Measurements from ENCODE around the gene CD48. TPM values are rescaled to one million over a fixed set of nuclear protein-coding genes. Genes with fewer than 3 reads are reported as not detected.

The CD48 gene
- polyA plus RNA-seq, 2 donors, result 3.3 to 4.6 TPM

DNA sequence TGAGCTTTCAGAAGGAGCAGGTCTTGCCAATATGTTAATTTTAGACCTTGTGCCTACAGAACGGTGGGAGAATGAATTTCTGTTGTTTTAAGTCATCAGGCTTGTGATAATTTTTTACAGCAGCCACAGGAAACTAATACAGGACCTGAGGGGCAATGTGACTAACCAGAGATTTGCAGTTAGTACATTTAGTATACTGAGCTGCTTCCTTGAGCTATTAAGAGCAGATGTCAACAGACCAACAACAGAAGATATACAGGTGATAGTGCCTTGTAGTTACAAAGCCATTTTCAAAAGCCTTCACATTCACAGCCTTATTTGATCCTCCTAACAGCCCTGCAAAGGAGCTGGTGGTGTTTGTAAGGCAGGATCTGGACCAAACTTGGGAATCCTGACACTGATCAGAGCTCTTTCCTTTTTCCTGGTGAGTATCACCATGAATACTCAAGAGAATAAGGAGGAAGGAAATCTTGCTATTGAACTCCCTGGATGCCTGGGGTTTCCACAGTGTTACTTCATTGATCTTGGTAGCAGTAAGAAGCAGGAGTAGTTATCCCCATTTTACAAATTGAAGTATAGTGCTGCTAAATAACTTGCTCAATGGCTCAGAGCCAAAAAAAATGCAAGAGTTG lies 60.1 kb downstream of the CD48 start:
- Histone ChIP-seq H3K4me3 (ENCODE audit: low read depth in 1 of 2, low read length in 2 of 2) (no peak overlapping the region), H3K27me3 (ENCODE audit: control insufficient read depth in 1 of 2, insufficient read depth in 2 of 2, low read length in 2 of 2) (no peaks in the 10 kb centered on the region), H3K9me3 (ENCODE audit: control insufficient read depth in 2 of 2, insufficient read depth in 1 of 2, low read depth in 1 of 2, low read length in 1 of 2) (no peaks in the 10 kb centered on the region), H3K36me3 (ENCODE audit: control insufficient read depth in 2 of 2, insufficient read depth in 2 of 2, low read length in 1 of 2) (no peaks in the 10 kb centered on the region), H3K27ac (ENCODE audit: low read depth in 2 of 2, low read length in 1 of 2) (no peak overlapping the region), H3K4me1 (ENCODE audit: control insufficient read depth in 2 of 2, insufficient read depth in 2 of 2, low read length in 1 of 2) (peaks cover 0 to 2% of the 10 kb centered on the region in 2 donors)
- 26 to 31% methylated on average over 1 of the region's 1 CpG for WGBS, 2 donors

DNA sequence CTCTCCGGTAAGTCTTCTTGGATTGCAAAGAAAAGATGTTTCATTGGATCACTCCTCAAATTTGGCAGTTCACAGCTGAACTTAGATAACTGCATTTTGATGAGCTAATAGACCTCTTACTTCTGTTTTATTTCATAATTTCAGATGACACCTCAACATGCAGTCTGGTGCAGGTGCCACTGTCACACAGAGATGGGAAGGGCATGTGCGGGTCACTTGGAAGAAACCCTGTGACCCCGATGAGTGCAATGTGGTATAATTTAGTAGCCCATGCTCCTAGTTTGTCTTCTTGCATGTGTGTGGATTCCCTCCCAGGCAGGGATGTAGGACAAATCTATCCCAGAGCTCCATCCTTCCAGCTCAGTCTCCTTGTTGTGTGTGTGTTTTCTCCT lies 64.3 kb downstream of the CD48 start:
- Histone ChIP-seq H3K9me3 (ENCODE audit: control insufficient read depth in 2 of 2, insufficient read depth in 1 of 2, low read depth in 1 of 2, low read length in 1 of 2) (no peaks in the 10 kb centered on the region), H3K4me3 (ENCODE audit: low read depth in 1 of 2, low read length in 2 of 2) (no peak overlapping the region), H3K27me3 (ENCODE audit: control insufficient read depth in 1 of 2, insufficient read depth in 2 of 2, low read length in 2 of 2) (no peaks in the 10 kb centered on the region), H3K36me3 (ENCODE audit: control insufficient read depth in 2 of 2, insufficient read depth in 2 of 2, low read length in 1 of 2) (no peaks in the 10 kb centered on the region), H3K27ac (ENCODE audit: low read depth in 2 of 2, low read length in 1 of 2) (peak overlapping the region in 1 of 2 donors; percentile 7), H3K4me1 (ENCODE audit: control insufficient read depth in 2 of 2, insufficient read depth in 2 of 2, low read length in 1 of 2) (no peaks in the 10 kb centered on the region)
- WGBS, 2 donors, result 74 to 79% methylated on average over 3 of the region's 3 CpGs

DNA sequence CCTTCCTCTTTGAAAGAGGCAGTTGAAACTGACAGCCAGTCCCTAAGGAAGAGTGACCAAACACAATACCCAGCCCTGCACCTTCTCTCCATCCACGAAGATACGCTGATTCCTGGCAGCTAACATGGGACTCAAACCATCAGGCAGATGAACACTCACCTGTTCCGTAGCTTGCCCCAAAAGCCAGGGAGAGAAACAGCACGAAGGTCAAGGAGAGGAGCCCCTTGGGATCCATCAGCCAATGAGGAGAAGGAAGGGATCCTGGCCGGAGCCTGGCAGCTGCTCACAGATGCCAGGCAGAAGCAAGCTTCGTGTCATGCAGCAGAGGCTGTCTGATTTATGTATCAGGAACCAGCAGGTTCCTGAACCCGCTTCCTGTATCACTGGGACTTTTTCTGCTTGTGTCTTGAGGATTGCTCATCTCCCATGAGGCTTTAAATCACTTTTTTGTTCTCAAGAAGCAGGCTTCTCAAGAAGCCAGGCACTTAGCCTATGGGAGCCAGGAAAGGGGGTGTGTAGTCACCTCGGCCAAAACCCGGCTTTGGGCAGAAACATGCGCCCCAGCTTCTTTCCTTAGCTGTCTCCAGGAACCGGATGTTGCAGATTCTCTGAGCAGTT lies 64.8 kb downstream of the CD48 start, which contains the start of gene SLAMF1:
TSS of gene SLAMF1 (minus strand) at position 334 of the 618 bp plus-strand sequence. CDS start at position 235, 99 bp downstream.
- H3K9me3 ChIP-seq (ENCODE audit: control insufficient read depth in 2 of 2, insufficient read depth in 1 of 2, low read depth in 1 of 2, low read length in 1 of 2), result no peaks in the 10 kb centered on the region
- no peaks in the 10 kb centered on the region for H3K27me3 ChIP-seq (ENCODE audit: control insufficient read depth in 1 of 2, insufficient read depth in 2 of 2, low read length in 2 of 2)
- peak within 1 kb of the TSS; percentile 21 to 22 for H3K27ac ChIP-seq (ENCODE audit: low read depth in 2 of 2, low read length in 1 of 2)
- 53 to 57% methylated on average over 11 of the region's 11 CpGs for WGBS, 2 donors
- H3K36me3 ChIP-seq (ENCODE audit: control insufficient read depth in 2 of 2, insufficient read depth in 2 of 2, low read length in 1 of 2), result no peaks in the 10 kb centered on the region
- H3K4me3 ChIP-seq (ENCODE audit: low read depth in 1 of 2, low read length in 2 of 2), result peak within 1 kb of the TSS; percentile 23 to 40
- H3K4me1 ChIP-seq (ENCODE audit: control insufficient read depth in 2 of 2, insufficient read depth in 2 of 2, low read length in 1 of 2), result no peaks in the 10 kb centered on the region

DNA sequence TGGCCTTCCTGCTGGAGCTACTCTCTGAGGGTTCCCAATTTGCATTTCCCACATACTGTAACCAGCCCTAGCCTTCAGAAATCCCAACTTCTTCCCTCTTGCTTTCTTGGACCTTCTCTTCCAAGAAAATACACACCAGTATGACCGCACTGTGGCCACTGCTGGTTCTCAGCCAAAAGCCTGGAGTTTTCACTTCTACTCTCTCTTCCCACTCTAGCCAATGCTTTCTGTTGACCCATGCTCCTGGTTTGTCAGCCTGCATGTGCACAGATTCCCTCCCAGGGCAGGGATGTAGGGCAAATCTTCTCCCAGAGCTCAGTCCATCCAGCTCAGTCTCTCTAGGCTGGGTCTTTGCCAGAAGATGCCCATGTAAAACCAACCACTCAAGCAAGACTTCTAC lies 65.4 kb downstream of the CD48 start:
- Histone ChIP-seq H3K36me3 (ENCODE audit: control insufficient read depth in 2 of 2, insufficient read depth in 2 of 2, low read length in 1 of 2) (no peaks in the 10 kb centered on the region), H3K4me3 (ENCODE audit: low read depth in 1 of 2, low read length in 2 of 2) (peak overlapping the region; percentile 23 to 40), H3K4me1 (ENCODE audit: control insufficient read depth in 2 of 2, insufficient read depth in 2 of 2, low read length in 1 of 2) (no peaks in the 10 kb centered on the region), H3K27me3 (ENCODE audit: control insufficient read depth in 1 of 2, insufficient read depth in 2 of 2, low read length in 2 of 2) (no peaks in the 10 kb centered on the region), H3K9me3 (ENCODE audit: control insufficient read depth in 2 of 2, insufficient read depth in 1 of 2, low read depth in 1 of 2, low read length in 1 of 2) (no peaks in the 10 kb centered on the region), H3K27ac (ENCODE audit: low read depth in 2 of 2, low read length in 1 of 2) (peak overlapping the region in 1 of 2 donors; percentile 21)
- 60 to 79% methylated on average over 1 of the region's 1 CpG for WGBS, 2 donors

DNA sequence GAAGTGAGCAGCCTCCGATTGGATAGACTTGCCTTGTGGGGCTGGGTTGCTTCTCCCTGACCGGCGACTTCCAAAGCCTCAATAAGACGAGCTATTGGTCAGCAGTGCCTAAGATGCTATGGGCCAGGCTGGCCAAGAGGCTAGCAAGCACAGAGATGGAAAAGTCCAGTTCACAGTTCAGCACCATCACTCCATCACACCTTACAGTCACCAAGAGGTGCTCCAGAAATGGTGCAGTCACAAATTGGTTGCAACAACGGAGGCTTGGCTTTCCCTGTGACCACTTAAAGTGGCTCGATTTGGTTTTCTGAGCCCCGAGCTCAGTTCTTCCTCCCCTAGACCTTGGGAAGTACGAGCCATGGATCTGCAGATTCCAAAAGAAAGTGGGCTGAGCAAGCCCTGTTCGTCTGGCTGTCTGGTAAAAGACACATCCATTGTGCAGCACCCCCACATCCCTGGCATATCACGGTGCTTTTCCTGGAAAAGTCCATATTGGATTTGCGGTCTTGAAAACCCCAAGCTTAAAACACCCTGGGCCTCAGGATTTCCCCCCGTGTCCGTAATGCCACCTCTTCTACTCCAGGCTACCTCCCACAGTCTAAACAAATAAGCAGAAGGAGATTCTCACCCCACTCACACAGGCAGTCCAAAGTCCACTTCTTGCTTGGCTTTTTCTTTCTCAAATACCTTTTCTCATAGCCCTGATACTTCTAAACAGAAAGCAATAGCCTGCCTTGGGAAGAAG lies 66.1 kb downstream of the CD48 start:
- no peaks in the 10 kb centered on the region for H3K4me1 ChIP-seq (ENCODE audit: control insufficient read depth in 2 of 2, insufficient read depth in 2 of 2, low read length in 1 of 2)
- no peaks in the 10 kb centered on the region for H3K27me3 ChIP-seq (ENCODE audit: control insufficient read depth in 1 of 2, insufficient read depth in 2 of 2, low read length in 2 of 2)
- peak overlapping the region; percentile 23 to 40 for H3K4me3 ChIP-seq (ENCODE audit: low read depth in 1 of 2, low read length in 2 of 2)
- 74% methylated on average over 13 of the region's 13 CpGs for WGBS, 2 donors
- H3K36me3 ChIP-seq (ENCODE audit: control insufficient read depth in 2 of 2, insufficient read depth in 2 of 2, low read length in 1 of 2), result no peaks in the 10 kb centered on the region
- H3K9me3 ChIP-seq (ENCODE audit: control insufficient read depth in 2 of 2, insufficient read depth in 1 of 2, low read depth in 1 of 2, low read length in 1 of 2), result no peaks in the 10 kb centered on the region
- peak overlapping the region in 1 of 2 donors; percentile 21 for H3K27ac ChIP-seq (ENCODE audit: low read depth in 2 of 2, low read length in 1 of 2)

DNA sequence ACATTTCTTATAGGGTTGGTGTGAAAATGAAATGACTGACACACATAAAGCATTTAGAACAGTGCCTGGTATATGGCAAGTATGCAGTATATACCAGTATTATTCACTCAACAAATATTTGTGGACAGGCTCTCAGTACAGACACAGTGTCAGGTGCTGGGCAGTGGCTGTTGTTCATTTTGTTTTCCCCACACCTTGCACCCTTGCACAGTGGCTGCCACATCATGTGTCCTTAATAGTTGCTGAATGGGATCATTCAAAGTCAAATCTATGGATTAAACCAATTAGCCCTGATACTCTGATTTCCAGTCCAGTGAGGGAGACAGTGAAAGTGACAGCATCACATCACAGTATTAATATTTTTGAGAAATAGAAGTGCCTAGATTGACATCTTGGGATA lies 67.2 kb downstream of the CD48 start:
- Histone ChIP-seq H3K27me3 (ENCODE audit: control insufficient read depth in 1 of 2, insufficient read depth in 2 of 2, low read length in 2 of 2) (no peaks in the 10 kb centered on the region), H3K4me1 (ENCODE audit: control insufficient read depth in 2 of 2, insufficient read depth in 2 of 2, low read length in 1 of 2) (no peaks in the 10 kb centered on the region), H3K9me3 (ENCODE audit: control insufficient read depth in 2 of 2, insufficient read depth in 1 of 2, low read depth in 1 of 2, low read length in 1 of 2) (no peaks in the 10 kb centered on the region), H3K4me3 (ENCODE audit: low read depth in 1 of 2, low read length in 2 of 2) (no peak overlapping the region), H3K36me3 (ENCODE audit: control insufficient read depth in 2 of 2, insufficient read depth in 2 of 2, low read length in 1 of 2) (no peaks in the 10 kb centered on the region), H3K27ac (ENCODE audit: low read depth in 2 of 2, low read length in 1 of 2) (no peak overlapping the region)

DNA sequence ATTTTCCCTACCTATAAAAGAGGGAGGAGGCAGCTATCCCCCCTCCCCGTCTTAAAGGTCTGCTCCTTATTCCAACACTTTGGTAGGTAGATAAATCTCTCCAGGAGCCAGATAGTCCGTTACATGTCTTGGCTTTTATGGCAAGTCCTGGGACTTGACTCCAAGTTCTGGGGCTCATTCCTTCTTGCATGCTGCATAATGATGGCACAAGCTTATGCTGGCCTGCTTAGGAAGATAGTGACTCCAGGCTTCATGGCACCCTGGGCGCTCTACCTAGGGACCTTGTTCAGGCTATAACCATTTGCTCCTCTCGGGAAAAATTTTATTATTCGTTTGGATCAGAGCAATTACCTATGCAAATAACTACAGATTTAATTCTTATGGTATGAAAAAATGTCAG lies 68.5 kb downstream of the CD48 start:
- no peaks in the 10 kb centered on the region for H3K9me3 ChIP-seq (ENCODE audit: control insufficient read depth in 2 of 2, insufficient read depth in 1 of 2, low read depth in 1 of 2, low read length in 1 of 2)
- H3K4me3 ChIP-seq (ENCODE audit: low read depth in 1 of 2, low read length in 2 of 2), result no peak overlapping the region
- no peaks in the 10 kb centered on the region for H3K27me3 ChIP-seq (ENCODE audit: control insufficient read depth in 1 of 2, insufficient read depth in 2 of 2, low read length in 2 of 2)
- WGBS, 2 donors, result 74 to 80% methylated on average over 5 of the region's 5 CpGs
- no peaks in the 10 kb centered on the region for H3K4me1 ChIP-seq (ENCODE audit: control insufficient read depth in 2 of 2, insufficient read depth in 2 of 2, low read length in 1 of 2)
- H3K27ac ChIP-seq (ENCODE audit: low read depth in 2 of 2, low read length in 1 of 2), result no peak overlapping the region
- H3K36me3 ChIP-seq (ENCODE audit: control insufficient read depth in 2 of 2, insufficient read depth in 2 of 2, low read length in 1 of 2), result no peaks in the 10 kb centered on the region

DNA sequence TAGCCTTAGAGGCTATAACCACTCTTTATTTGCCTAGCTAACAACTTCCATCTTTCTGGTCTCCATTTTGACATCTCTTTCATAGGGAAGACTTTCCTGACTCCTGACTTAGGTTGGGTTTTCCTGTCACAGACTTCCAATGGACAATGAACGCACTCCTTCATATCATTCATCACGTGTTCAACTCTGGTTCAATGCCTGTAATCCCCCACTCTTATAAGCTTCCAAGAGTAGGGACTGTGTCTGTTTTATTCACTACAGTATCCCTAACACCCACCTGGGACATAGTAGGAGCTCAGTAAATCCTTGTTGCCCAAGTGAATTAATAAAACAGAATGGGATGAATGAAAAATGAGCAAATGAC lies 69.4 kb downstream of the CD48 start:
- H3K27ac ChIP-seq (ENCODE audit: low read depth in 2 of 2, low read length in 1 of 2), result no peak overlapping the region
- no peaks in the 10 kb centered on the region for H3K4me1 ChIP-seq (ENCODE audit: control insufficient read depth in 2 of 2, insufficient read depth in 2 of 2, low read length in 1 of 2)
- WGBS, 2 donors, result 88 to 91% methylated on average over 2 of the region's 2 CpGs
- H3K9me3 ChIP-seq (ENCODE audit: control insufficient read depth in 2 of 2, insufficient read depth in 1 of 2, low read depth in 1 of 2, low read length in 1 of 2), result no peaks in the 10 kb centered on the region
- no peak overlapping the region for H3K4me3 ChIP-seq (ENCODE audit: low read depth in 1 of 2, low read length in 2 of 2)
- H3K27me3 ChIP-seq (ENCODE audit: control insufficient read depth in 1 of 2, insufficient read depth in 2 of 2, low read length in 2 of 2), result no peaks in the 10 kb centered on the region
- no peaks in the 10 kb centered on the region for H3K36me3 ChIP-seq (ENCODE audit: control insufficient read depth in 2 of 2, insufficient read depth in 2 of 2, low read length in 1 of 2)

DNA sequence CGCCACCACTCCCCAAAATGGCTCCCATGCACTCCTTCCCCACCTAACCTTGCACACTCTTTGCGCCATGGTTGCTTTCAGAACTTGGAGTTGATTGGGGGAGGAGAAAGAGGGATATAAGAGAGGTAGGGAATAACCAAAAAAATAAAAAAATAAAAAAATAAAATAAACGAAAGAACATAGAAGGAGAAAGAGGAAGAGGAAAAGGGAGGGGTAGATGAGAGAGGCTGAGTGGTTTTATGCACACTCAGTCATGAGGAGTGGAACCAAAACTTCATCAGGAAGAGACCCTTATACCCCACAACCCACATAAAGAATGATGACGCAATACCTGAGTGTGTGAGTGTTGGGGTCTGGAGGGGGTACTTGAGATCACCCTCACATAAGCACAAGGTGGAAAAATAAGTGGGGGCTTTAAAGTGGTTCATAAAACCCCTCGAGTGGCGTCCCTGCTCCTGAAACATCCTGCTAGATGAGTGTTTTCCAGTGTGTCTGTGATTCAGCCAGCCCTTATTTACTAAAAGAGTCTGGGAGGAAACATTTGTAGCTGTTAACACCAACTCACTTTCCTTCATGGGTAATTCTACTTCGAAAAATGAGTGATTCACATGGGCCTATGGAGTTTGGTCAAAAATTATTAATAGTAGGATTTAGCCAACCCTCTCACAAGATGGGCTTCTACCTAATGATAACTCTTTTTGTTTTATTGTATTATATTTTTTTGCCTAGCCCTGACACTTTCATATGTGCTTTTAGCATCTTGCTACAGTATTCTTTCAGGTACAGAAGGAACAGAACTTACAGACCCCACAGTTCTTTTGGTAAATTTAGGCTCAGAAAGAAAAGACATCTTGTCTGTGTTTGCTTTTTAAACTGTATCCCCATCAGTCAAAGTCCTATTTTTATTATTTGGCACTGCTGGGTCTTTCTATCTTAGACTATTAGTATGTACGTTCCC lies 70.0 kb downstream of the CD48 start:
- H3K27me3 ChIP-seq (ENCODE audit: control insufficient read depth in 1 of 2, insufficient read depth in 2 of 2, low read length in 2 of 2), result no peaks in the 10 kb centered on the region
- 74 to 76% methylated on average over 8 of the region's 8 CpGs for WGBS, 2 donors
- H3K9me3 ChIP-seq (ENCODE audit: control insufficient read depth in 2 of 2, insufficient read depth in 1 of 2, low read depth in 1 of 2, low read length in 1 of 2), result no peaks in the 10 kb centered on the region
- no peak overlapping the region for H3K4me3 ChIP-seq (ENCODE audit: low read depth in 1 of 2, low read length in 2 of 2)
- no peaks in the 10 kb centered on the region for H3K36me3 ChIP-seq (ENCODE audit: control insufficient read depth in 2 of 2, insufficient read depth in 2 of 2, low read length in 1 of 2)
- H3K27ac ChIP-seq (ENCODE audit: low read depth in 2 of 2, low read length in 1 of 2), result no peak overlapping the region
- no peaks in the 10 kb centered on the region for H3K4me1 ChIP-seq (ENCODE audit: control insufficient read depth in 2 of 2, insufficient read depth in 2 of 2, low read length in 1 of 2)

Data from esophagus (tissue), 2 donors.